HG03460 (cell line): ENCODE measurements around the gene SURF2.
"Not testable (repeated sequence)": the region's sequence is repeated elsewhere in the genome, so short reads cannot be mapped to it uniquely, and the experiment has no call there.

Experiments used
- ATAC-seq: cut with Tn5 transposase; IDR thresholded peaks from one replicate; pipeline ENCODE4 v1.9.1; 2021; ENCODE audit not compliant: unreplicated experiment

SURF2 gene

DNA sequence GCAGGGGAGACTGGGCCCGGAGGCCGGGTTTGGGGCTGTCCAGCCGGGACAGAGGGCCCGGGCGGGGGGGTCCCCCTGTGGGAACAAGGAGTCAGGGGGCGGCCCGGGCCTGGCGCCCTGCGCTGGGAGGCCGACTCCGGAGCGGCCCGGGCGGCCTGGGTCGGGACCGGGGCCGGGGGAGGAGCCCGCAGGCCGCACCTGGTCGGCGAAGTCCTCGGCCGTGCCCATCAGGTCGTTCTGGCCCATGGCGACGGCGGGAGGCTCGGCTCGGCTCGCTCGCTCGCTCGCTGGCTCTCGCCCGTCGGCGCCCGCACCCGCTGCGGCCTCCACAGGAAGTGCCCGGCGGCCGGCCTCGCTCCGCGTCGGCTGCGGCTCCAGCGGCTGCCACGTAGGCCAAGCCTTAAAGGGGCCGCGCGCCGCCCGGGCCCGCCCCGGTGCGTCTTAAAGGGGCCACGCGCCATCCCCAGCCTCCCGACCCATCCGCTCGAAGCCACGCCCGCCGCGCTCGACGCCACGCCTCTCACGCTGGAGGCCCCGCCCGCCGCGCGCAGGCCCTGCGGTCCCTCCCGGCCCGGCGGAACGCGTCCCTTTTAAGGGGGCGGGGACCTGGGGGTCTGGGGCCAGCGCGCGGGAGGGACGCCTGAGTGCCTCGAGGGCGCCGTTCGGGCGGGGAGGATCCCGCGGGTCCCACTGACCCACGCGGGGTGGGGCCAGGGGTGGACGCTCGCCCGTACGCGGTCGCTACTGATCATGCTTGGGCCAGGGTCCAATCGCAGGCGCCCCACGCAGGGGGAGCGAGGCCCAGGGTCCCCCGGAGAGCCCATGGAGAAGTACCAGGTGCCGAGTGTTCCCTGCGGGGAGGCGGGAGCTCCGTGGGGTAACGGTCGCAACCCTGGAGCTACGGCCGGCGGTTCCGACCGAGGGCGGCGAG lies 19.6 kb downstream of the SURF2 start, which contains the start of the genes STKLD1 and SURF4:
Gene STKLD1 (plus strand): TSS at position 643 of the 931 bp plus-strand sequence. CDS start 108 bp downstream, at position 751.
Gene SURF4 (minus strand): TSS at position 337 of the 931 bp plus-strand sequence. CDS start 91 bp downstream, at position 246.
- ATAC-seq, result peak; percentile 82

DNA sequence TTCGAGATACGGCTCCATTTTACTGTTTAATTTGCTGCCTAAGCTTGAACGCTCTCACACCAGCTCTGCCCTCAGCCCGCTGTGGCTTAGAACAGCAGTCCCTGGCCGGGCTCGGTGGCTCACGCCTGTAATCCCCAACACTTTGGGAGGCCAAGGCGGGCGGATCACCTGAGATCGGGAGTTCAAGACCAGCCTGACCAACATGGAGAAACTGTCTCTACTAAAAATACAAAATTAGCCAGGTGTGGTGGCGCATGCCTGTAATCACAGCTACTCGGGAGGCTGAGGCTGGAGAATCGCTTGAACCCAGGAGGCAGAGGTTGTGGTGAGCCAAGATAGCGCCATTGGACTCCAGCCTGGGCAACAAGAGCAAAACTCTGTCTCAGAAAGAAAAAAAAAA lies 20.9 kb downstream of the SURF2 start:
- not testable (repeated sequence) for ATAC-seq

DNA sequence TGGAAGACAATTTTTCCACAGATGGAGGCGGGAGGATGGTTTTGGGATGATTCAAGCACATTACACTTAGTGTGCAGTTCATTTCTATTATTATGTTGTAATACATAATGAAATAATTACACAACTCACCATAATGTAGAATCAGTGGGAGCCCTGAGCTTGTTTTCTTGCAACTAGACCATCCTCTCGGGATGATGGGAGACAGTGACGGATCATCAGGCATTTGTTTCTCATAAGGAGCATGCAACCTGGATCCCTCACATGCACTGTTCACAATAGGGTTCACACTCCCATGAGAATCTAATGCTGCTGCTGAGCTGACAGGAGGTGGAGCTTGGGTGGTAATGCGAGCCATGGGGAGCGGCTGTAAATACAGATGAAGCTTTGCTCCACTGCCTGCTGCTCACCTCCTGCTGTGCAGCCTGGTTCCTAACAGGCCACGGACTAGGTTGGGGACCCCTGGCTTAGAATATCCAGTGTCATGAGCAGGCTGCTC lies 21.4 kb downstream of the SURF2 start:
- no peak for ATAC-seq

DNA sequence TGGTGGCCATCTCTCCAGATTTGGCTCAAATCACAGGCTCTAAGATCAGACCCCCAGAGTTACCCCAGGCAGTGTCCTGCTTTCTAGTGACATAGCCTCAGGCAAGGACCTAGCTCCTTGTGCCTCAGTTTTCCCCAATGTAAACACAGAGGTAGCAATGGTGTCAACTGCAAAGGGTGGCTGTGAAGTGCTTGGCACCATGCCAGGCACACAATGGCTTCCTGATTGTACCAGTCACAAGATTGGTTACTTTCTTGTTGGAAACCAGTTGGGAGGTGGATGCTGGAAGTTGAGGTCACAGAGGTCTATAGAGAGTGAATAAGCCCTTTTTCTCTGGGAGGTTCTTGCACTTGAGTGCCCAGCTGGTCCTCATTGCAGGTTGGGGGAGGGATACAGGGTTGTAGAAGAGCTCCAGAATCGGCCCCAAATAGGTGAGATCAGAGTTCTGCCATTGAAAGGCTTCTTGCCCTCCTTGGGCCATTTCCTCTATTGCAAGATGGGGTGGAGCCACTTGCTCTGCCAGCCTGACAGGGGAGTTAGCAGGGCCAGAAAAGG lies 22.1 kb downstream of the SURF2 start:
- ATAC-seq, result no peak

DNA sequence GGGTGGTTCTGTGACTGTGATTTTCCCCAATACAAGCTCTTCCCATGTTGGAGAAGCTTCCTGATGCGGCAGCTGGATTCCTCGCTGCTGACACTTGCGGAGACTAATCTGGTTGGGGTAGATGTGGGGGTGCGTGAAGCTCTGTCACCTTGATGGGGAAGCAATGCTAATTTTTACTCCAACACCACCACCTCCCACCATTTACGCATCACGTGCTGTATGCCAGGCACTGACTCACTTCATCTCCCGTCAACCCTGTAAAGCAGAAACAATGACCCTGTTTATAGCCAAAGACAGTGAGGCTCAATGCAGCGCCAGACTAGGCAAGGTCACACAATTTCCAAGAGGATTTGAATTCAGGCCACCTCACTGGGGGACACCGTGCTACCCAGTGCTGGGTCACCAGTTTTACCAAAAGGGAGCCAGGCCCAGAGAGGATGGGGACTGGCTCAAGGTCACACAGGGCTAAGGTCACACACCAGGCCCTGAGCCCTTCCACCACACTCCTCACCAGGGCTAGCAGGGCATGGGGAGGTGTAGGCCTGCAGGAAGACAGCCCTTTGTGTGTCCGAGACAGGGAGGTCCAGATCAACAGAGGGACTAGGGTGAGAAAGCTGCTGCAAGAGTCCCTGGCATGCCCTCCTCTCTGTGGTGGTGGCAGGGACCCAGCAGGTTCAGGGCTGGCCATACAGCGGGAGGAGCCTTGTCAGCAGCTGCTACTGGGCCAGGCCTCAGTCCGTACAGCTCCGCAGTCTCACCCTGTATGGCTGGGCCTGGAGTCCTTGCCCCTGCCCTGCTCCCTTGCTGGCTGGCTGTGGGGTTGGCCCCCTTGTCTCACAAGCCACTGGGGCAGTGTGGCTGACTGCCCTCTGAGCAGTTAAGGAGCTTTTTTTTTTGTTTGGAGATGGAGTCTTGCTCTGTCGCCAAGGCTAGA lies 23.1 kb downstream of the SURF2 start:
- ATAC-seq, result no peak

DNA sequence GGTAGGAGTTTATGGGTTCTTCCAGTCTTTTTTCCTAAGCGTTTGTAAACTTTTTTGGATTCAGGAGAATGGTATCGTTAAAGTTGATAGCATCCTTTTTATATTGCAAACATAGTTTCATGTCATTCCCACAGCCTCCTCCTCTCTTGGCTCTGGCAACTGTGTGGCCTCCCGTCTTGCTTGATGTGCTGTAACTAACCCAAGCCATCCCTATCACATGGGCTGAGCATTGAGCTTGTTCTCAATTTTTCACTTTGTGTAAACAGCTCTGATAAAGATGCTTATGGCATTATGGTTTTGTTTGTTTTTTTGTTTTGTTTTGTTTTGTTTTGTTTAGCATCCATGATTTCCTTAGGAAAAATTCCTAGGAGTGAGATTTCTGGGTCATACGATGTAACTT lies 24.4 kb downstream of the SURF2 start:
- no peak for ATAC-seq

DNA sequence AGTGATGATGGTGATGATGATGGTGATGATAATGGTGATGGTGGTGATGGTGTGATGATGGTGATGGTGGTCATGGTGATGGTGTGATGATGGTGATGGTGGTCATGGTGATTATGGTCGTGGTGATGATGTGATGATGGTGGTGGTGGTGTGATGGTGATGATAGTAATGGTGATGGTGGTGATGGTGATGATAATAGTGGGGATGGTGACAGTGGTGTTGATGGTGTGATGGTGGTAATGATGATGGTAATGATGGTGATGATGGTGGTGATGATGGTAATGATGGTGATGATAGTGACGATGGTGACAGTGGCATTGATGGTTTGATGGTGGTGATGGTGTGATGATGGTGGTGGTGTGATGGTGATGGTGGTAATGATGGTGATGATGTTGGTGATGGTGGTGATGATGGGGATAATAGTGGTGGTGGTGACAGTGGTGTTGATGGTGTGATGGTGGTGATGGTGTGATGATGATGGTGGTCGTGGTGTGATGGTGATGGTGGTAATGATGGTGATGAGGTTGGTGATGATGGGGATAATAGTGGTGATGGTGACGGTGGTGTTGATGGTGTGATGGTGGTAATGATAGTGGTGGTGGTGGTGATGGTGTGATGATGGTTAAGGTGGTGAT lies 26.3 kb downstream of the SURF2 start:
- no peak for ATAC-seq

DNA sequence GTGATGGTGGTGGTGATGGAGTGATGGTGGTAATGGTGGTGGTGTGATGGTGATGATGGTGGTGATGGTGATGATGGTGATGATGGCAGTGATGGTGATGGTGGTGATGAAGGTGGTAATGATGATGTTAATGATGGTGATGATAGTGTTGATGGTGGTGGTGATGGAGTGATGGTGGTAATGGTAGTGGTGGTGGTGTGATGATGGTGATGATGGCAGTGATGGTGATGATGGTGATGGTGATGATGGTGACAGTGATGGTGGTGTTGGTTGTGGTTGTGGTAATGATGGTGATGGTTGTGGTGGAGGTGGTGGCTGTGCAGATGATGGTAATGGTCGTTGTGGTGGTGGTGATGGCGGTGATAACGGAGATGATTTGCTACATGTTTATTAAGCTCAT lies 27.1 kb downstream of the SURF2 start:
- no peak for ATAC-seq

DNA sequence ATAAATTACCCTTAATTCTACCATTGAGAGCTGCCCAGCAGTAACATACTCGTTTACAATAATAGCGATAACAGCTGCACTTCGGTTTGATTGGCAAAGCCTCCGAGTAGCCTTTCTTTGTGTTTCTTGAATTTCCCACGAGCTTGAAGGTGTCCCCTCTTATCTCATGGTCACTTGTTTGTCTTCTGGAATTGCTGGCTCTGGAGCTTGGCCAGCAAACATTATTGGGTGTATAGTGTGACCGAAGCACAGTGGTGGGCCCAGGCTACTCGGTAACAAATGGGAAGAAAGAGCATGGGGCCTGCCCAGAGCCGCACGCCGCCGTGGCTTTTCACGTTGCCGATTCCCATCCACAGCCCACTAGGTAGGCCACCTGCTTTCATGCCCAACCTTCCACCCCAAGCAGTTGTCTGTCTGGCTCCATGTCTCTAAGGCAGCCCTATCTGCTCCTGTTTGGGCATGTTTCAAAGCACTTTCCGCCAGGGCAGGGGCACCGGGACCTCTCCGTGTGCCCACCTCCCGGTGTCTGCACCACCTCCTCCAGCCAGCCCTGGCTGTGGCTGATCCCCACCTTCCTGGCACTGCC lies 28.5 kb downstream of the SURF2 start:
- no peak for ATAC-seq

DNA sequence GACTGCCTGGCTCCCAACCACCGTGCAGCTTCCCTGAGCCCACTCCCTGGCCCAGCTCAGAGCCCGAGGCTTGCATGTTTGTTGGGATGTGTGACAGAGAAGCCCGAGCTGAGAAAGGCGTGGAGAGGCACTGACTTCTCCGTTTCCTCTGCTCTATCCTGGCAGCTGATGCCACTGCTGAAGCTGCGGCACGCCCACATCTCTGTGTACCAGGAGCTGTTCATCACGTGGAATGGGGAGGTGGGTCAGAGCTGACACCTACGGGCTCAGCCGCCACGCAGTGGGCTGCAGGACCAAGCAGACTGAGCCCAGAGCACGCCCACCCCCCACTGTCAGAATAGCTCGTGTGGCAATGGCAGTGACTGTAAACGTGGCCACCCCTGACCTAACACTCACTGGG lies 29.1 kb downstream of the SURF2 start:
- no peak for ATAC-seq

DNA sequence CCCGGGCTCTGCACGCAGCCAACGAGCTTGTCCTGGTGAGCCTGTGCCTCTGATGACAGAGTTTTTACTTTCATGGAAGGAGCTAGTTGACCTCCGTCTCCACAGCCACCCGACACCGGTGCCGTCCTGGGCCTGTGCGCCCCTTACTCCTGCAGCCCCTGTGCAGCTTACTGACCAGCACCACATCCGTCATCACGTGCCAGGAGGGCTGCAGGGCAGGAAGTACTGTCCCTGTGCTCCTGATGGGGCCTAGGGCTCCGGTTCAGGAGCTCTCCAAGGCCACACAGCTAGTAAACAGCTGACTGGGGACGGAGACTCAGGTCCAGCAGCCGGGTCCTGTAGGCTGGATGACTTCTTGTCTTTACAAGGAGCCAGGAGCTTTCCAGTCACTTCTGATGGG lies 30.0 kb downstream of the SURF2 start:
- ATAC-seq, result no peak

DNA sequence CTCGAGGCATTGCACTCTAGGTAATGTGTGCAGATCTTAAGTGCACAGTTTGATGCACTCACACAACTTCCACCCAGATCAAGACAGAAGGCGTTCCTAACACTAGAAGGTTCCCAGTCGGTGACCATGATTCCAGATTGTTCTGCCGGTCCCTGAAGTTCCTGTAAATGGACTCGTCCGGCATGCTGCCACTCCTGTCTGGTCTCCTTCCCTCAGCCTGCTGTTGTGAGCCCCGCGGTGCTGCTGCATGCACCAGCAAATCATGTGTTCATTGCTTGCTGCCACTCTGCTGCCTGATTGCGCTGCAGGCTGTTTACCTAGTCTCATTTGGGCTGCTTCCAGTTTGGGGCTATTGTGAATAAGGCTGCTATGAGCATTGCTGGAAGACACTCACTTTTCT lies 31.3 kb downstream of the SURF2 start:
- no peak for ATAC-seq

DNA sequence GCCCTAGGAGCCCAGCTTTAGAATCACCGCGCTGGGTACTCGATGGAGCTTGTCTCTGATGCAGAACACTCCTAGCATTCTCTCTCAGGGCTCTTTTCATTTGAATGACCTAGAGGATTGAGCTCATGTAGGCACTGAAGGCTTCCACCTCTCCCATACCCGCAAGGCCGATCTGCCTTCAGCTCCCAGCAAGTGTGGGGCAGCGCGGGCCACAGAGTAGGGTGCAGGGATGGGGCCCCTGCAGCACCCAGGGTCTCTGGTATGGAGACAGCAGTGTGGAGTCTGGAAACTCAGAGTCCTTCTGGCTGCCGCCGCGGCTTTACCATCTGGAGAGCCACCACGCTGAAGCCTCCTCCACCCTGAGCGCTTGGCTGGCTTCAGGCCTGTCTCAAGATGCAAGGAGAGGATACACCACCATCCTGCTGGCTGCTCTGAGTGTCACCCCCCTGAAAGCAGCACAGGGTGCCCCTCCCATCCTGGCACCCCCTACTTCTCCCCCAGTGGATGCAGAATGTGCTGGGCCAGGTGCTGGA lies 32.7 kb downstream of the SURF2 start:
- ATAC-seq, result no peak

DNA sequence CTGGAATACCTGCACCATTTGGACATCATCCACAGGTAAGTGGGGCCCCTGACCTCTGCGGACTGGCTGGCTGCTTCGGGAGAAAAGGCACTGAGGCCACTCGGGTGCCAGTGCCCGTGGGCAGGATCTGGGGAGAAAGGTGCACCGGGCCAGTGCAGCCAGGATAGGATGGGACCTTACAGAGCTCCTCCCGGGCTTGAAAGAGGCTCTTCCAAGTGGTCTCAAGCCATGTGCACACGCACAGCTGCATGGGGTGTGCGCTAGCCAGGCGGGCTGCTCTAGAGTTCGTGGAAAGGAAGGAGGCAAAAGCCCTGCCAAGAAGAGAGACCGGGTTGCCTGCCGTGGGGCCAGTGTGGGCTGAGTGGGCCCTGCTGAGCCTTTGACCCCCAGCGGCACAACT lies 33.2 kb downstream of the SURF2 start:
- ATAC-seq, result no peak

DNA sequence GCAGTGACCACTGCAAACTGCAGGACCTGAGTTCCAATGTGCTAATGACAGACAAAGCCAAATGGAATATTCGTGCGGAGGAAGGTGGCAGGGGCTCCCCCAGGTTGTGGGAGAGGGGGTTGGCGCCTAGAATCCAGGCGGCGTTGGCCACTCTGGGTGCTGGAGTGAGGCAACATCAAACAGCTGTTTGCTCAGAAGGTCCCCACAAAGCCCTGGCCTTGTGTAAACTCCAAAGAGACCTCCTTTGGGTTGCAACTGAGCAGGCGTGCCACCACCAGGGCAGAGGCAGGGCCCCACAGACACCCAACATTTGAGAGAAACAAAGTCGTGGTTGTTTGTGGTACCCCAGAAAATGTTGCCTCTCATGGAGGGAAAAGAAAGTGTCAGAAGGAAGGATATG lies 34.4 kb downstream of the SURF2 start:
- ATAC-seq, result no peak

DNA sequence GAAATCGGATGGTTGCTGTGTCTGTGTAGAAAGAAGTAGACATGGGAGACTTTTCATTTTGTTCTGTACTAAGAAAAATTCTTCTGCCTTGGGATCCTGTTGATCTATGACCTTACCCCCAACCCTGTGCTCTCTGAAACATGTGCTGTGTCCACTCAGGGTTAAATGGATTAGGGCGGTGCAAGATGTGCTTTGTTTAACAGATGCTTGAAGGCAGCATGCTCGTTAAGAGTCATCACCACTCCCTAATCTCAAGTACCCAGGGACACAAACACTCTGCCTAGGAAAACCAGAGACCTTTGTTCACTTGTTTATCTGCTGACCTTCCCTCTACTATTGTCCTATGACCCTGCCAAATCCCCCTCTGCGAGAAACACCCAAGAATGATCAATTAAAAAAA lies 35.1 kb downstream of the SURF2 start:
- ATAC-seq, result not testable (repeated sequence)

DNA sequence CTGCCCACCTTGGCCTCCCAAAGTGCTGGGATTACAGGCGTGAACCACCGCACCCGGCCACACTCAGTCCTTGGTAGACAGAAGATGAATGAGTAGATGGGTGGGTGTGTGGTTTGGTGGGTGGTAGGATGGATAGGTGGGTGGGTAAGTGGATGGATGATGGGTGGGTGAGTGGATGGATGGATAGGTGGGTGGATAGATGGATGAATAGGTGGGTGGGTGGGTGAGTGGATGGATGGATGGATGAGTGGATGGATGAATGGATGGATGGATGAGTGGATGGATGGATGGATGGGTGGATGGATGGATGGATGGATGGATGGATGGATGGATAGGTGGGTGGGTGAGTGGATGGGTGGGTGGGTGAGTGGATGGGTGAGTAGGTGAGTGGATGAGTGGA lies 36.0 kb downstream of the SURF2 start:
- not testable (repeated sequence) for ATAC-seq

DNA sequence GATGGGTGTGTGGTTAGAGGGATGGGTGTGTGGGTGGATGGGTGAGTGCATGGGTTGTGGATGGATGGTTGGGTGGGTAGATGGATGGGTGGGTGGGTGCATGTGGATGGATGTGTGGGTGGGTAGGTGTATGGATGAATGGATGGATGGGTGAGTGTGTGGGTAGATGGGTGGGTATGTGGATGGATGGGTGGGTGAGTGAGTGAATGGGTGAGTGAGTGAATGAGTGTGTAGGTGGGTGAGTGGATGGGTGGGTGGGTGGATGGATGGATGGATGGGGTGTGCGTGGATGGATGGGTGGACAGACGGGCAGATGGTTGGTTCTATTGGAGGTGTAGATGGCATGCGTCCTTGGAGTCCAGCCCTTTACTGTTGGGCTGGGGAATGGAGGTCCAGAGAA lies 37.0 kb downstream of the SURF2 start:
- no peak for ATAC-seq

DNA sequence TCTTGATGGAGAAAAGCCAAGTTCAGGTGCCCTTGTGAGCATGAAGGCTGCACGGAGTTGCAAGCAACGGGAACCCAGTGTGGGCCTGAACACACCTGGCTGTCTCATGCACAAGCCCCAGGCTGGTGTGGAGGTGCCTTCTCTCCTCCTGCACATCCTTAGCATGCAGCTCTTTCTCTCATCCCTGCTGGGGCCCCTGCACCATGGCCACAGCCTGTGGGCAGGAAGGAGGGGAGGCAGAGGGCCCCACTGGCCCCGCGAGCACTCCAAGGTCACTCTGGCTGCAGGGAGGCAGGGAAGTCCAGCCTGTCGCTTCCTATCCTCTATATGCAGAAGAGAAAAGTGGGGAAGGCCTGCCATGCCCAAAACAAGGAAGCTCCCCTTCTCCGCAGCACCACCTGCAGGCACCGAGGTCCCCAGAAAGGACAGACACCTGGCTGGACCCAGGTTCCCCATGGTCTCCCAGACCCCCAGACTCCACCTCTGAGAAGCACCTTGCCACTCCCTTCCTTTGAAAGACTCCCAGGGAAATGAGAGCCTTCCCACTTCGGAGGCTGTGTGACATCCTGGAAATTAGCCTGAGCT lies 38.4 kb downstream of the SURF2 start:
- ATAC-seq, result no peak

DNA sequence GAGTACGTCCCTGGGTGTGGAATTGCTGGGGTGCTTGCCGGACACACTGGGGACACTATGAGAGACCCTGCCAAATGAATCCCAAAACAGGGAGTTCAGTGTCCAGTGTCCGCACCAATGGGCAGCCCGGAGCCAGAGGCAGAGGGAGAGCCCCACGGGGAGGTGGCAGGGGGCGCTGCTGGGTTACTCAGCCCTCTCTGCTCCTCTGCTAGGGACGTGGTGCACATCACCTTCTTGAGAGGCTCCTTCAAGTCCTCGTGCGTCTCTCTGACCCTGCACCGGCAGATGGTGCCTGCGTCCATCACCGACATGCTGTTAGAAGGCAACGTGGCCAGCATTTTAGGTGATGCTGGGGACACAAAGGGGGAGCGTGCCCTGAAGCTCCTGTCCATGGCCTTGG lies 40.6 kb downstream of the SURF2 start:
- ATAC-seq, result no peak
